ENCODE results near the gene VWA5B2. TPM values are rescaled to one million over a fixed set of nuclear protein-coding genes. Genes with fewer than 3 reads are reported as not detected.

The VWA5B2 gene
- total and polyA plus RNA-seq, 2 experiments from 2014 or later, result 0.66 TPM; not detected in 1

DNA sequence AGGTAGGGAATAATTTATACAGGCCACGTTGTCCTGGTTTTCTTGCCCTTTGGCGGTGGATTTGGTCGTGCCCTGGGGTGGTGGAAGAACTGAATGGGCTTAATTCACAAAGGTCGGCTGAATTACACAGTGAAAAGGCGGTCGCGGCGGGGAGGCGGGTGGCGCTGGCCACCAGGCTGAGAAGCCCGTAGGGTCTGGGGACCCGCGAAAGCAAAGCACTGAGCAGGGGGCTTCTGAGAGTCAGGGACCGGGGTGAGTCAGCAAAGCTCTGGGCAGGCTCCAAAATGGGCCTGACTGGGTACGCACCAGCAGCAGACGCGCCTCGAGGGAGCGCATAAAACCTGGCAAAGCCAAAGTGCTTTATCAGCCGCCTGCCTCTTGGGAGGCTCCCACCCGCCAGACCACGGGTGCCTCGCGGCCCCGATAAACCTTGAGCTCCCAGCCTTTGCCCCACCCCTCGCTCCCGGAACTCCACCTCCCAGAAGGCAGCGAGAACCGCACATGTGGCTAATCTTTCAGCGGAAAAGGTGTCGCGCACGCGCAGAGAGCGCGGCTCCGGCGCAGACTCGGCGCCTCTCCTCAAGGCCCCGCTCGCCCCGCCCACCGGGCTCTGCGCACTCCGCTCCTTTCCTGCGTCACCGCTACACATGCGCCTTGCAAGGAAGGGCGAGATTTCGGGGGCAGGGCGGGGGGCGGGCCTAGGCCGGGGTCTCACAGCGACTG lies 43.8 kb upstream of the VWA5B2 start:
- no peak for TF ChIP-seq STAT1 (IDR thresholded peaks at IDR 0.05; ENCODE audit: unreplicated experiment)
- no peak for TF ChIP-seq EZH2phosphoT487 (IDR thresholded peaks at IDR 0.05; ENCODE audit: unreplicated experiment)
- TF ChIP-seq, protein P1, sequence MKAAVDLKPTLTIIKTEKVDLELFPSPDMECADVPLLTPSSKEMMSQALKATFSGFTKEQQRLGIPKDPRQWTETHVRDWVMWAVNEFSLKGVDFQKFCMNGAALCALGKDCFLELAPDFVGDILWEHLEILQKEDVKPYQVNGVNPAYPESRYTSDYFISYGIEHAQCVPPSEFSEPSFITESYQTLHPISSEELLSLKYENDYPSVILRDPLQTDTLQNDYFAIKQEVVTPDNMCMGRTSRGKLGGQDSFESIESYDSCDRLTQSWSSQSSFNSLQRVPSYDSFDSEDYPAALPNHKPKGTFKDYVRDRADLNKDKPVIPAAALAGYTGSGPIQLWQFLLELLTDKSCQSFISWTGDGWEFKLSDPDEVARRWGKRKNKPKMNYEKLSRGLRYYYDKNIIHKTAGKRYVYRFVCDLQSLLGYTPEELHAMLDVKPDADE (IDR thresholded peaks at IDR 0.05), result peak; percentile 86
- TF ChIP-seq, protein P2, sequence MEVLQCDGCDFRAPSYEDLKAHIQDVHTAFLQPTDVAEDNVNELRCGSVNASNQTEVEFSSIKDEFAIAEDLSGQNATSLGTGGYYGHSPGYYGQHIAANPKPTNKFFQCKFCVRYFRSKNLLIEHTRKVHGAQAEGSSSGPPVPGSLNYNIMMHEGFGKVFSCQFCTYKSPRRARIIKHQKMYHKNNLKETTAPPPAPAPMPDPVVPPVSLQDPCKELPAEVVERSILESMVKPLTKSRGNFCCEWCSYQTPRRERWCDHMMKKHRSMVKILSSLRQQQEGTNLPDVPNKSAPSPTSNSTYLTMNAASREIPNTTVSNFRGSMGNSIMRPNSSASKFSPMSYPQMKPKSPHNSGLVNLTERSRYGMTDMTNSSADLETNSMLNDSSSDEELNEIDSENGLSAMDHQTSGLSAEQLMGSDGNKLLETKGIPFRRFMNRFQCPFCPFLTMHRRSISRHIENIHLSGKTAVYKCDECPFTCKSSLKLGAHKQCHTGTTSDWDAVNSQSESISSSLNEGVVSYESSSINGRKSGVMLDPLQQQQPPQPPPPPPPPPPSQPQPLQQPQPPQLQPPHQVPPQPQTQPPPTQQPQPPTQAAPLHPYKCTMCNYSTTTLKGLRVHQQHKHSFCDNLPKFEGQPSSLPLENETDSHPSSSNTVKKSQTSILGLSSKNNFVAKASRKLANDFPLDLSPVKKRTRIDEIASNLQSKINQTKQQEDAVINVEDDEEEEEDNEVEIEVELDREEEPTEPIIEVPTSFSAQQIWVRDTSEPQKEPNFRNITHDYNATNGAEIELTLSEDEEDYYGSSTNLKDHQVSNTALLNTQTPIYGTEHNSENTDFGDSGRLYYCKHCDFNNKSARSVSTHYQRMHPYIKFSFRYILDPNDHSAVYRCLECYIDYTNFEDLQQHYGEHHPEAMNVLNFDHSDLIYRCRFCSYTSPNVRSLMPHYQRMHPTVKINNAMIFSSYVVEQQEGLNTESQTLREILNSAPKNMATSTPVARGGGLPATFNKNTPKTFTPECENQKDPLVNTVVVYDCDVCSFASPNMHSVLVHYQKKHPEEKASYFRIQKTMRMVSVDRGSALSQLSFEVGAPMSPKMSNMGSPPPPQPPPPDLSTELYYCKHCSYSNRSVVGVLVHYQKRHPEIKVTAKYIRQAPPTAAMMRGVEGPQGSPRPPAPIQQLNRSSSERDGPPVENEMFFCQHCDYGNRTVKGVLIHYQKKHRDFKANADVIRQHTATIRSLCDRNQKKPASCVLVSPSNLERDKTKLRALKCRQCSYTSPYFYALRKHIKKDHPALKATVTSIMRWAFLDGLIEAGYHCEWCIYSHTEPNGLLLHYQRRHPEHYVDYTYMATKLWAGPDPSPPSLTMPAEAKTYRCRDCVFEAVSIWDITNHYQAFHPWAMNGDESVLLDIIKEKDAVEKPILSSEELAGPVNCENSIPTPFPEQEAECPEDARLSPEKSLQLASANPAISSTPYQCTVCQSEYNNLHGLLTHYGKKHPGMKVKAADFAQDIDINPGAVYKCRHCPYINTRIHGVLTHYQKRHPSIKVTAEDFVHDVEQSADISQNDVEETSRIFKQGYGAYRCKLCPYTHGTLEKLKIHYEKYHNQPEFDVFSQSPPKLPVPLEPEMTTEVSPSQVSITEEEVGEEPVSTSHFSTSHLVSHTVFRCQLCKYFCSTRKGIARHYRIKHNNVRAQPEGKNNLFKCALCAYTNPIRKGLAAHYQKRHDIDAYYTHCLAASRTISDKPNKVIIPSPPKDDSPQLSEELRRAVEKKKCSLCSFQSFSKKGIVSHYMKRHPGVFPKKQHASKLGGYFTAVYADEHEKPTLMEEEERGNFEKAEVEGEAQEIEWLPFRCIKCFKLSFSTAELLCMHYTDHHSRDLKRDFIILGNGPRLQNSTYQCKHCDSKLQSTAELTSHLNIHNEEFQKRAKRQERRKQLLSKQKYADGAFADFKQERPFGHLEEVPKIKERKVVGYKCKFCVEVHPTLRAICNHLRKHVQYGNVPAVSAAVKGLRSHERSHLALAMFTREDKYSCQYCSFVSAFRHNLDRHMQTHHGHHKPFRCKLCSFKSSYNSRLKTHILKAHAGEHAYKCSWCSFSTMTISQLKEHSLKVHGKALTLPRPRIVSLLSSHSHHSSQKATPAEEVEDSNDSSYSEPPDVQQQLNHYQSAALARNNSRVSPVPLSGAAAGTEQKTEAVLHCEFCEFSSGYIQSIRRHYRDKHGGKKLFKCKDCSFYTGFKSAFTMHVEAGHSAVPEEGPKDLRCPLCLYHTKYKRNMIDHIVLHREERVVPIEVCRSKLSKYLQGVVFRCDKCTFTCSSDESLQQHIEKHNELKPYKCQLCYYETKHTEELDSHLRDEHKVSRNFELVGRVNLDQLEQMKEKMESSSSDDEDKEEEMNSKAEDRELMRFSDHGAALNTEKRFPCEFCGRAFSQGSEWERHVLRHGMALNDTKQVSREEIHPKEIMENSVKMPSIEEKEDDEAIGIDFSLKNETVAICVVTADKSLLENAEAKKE (CRISPR knock-in tag; IDR thresholded peaks at IDR 0.05), result no peak
- TF ChIP-seq, protein P3, sequence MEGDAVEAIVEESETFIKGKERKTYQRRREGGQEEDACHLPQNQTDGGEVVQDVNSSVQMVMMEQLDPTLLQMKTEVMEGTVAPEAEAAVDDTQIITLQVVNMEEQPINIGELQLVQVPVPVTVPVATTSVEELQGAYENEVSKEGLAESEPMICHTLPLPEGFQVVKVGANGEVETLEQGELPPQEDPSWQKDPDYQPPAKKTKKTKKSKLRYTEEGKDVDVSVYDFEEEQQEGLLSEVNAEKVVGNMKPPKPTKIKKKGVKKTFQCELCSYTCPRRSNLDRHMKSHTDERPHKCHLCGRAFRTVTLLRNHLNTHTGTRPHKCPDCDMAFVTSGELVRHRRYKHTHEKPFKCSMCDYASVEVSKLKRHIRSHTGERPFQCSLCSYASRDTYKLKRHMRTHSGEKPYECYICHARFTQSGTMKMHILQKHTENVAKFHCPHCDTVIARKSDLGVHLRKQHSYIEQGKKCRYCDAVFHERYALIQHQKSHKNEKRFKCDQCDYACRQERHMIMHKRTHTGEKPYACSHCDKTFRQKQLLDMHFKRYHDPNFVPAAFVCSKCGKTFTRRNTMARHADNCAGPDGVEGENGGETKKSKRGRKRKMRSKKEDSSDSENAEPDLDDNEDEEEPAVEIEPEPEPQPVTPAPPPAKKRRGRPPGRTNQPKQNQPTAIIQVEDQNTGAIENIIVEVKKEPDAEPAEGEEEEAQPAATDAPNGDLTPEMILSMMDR (conservative IDR thresholded peaks at IDR 0.05; ENCODE audit: low read depth in 2 of 2), result no peak
- TF ChIP-seq, protein P4, sequence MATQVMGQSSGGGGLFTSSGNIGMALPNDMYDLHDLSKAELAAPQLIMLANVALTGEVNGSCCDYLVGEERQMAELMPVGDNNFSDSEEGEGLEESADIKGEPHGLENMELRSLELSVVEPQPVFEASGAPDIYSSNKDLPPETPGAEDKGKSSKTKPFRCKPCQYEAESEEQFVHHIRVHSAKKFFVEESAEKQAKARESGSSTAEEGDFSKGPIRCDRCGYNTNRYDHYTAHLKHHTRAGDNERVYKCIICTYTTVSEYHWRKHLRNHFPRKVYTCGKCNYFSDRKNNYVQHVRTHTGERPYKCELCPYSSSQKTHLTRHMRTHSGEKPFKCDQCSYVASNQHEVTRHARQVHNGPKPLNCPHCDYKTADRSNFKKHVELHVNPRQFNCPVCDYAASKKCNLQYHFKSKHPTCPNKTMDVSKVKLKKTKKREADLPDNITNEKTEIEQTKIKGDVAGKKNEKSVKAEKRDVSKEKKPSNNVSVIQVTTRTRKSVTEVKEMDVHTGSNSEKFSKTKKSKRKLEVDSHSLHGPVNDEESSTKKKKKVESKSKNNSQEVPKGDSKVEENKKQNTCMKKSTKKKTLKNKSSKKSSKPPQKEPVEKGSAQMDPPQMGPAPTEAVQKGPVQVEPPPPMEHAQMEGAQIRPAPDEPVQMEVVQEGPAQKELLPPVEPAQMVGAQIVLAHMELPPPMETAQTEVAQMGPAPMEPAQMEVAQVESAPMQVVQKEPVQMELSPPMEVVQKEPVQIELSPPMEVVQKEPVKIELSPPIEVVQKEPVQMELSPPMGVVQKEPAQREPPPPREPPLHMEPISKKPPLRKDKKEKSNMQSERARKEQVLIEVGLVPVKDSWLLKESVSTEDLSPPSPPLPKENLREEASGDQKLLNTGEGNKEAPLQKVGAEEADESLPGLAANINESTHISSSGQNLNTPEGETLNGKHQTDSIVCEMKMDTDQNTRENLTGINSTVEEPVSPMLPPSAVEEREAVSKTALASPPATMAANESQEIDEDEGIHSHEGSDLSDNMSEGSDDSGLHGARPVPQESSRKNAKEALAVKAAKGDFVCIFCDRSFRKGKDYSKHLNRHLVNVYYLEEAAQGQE (IDR thresholded peaks at IDR 0.05; ENCODE audit: unreplicated experiment), result no peak
- peak; percentile 68 for TF ChIP-seq POLR2AphosphoS5 (IDR thresholded peaks at IDR 0.05; ENCODE audit: low read depth)
- TF ChIP-seq EZH2 (IDR thresholded peaks at IDR 0.05; ENCODE audit: low read depth, unreplicated experiment), result no peak
- no peak for TF ChIP-seq NANOG (IDR thresholded peaks at IDR 0.05; ENCODE audit: borderline replicate concordance)
- no peak for TF ChIP-seq ZNF114 (CRISPR knock-in tag; IDR thresholded peaks at IDR 0.05)
- TF ChIP-seq CREB1 (CRISPR knock-in tag; IDR thresholded peaks at IDR 0.05; ENCODE audit: low read depth), result peak; percentile 79
- no peak for TF ChIP-seq ZNF331 (CRISPR knock-in tag; IDR thresholded peaks at IDR 0.05; ENCODE audit: low read depth)
- TF ChIP-seq JUNB (IDR thresholded peaks at IDR 0.05; ENCODE audit: unreplicated experiment), result no peak
- H3K4me1 Mint-ChIP-seq, result peaks cover 20% of the 10 kb centered on the region
- DNase-seq (ENCODE audit: low spot score), result peak; percentile 99
- Histone ChIP-seq H3K9me2 (ENCODE audit: insufficient read depth) (no peaks in the 10 kb centered on the region), H2AFZ (no peak overlapping the region), H3K79me2 (replicated peaks; ENCODE audit: insufficient read depth) (peaks cover 34% of the 10 kb centered on the region), H3K27ac (ENCODE audit: low read depth) (peak overlapping the region; percentile 91), H3K4me3 (peak overlapping the region; percentile 99), H3F3A (replicated peaks; ENCODE audit: low read depth) (peaks cover 7% of the 10 kb centered on the region; the same call in 1 of the 2 replicates), H3K36me3 (ENCODE audit: insufficient read depth) (peaks cover 36% of the 10 kb centered on the region), H4K20me1 (replicated peaks; ENCODE audit: insufficient read depth) (peaks cover 10% of the 10 kb centered on the region; the same call in 1 of the 2 replicates), H3K27me3 (ENCODE audit: insufficient read depth) (no peaks in the 10 kb centered on the region), H3K4me2 (peak overlapping the region; percentile 97), H3K4me1 (ENCODE audit: insufficient read depth) (peaks cover 14% of the 10 kb centered on the region)
- peak overlapping the region; percentile 96 for H3K4me3 Mint-ChIP-seq
- ATAC-seq, result peak; percentile 91
- H3K9me3 Mint-ChIP-seq, result no peaks in the 10 kb centered on the region; the same call in 2 of the 3 replicates
- peak overlapping the region; percentile 100 for H3K27ac Mint-ChIP-seq
- peaks cover 21% of the 10 kb centered on the region for H3K27me3 Mint-ChIP-seq (ENCODE audit: insufficient read depth, low read depth, poor library complexity)
- peaks cover 76% of the 10 kb centered on the region for H3K36me3 Mint-ChIP-seq (ENCODE audit: low read depth)
